ENCODE measurements around the gene LRBA. TPM values are rescaled to one million over a fixed set of nuclear protein-coding genes. Genes with fewer than 3 reads are reported as not detected.

LRBA gene
- total and polyA plus RNA-seq, 4 donors: 8.2 to 69.8 (median 32.8) TPM

- no peak for TF ChIP-seq CTCF (IDR thresholded peaks at IDR 0.05; ENCODE audit: low read depth, low read length, missing input control)
Measured at GRCh38 chr4:150862829-150863228, 152.3 kb downstream of the LRBA start (continued).

GRCh38 chr4:150859453-150859852 is 155.6 kb downstream of the LRBA start:
- H3K4me3 ChIP-seq (ENCODE audit: low read depth in 1 of 3, low read length in 3 of 3): no peak overlapping the region
- H3K27me3 ChIP-seq (ENCODE audit: control insufficient read depth in 4 of 4, insufficient read depth in 4 of 4, low read length in 3 of 4): no peaks in the 10 kb centered on the region
- no peaks in the 10 kb centered on the region for H3K9me3 ChIP-seq (ENCODE audit: control insufficient read depth in 4 of 4, low read length in 3 of 4)
- peaks cover 0 to 2% (median 0%) of the 10 kb centered on the region in 4 donors for H3K36me3 ChIP-seq (ENCODE audit: control insufficient read depth in 4 of 4, insufficient read depth in 3 of 4, low read depth in 1 of 4, low read length in 3 of 4)
- H3K27ac ChIP-seq (ENCODE audit: low read depth in 1 of 2, low read length in 2 of 2): no peak overlapping the region
- TF ChIP-seq GABPA (IDR thresholded peaks at IDR 0.05 in 1 of 2, conservative IDR thresholded peaks at IDR 0.05 in 1 of 2): no peak
- TF ChIP-seq RXRA (IDR thresholded peaks at IDR 0.05): no peak
- TF ChIP-seq YY1 (IDR thresholded peaks at IDR 0.05): no peak
- no peaks in the 10 kb centered on the region for H3K4me1 ChIP-seq (ENCODE audit: control insufficient read depth in 4 of 4, insufficient read depth in 4 of 4, low read length in 3 of 4)
- DNase-seq (ENCODE audit: low spot score): no peak
- no peak overlapping the region for H3K9ac ChIP-seq (ENCODE audit: low read depth in 1 of 2, low read length in 2 of 2)
- 27% methylated on average over 1 of the region's 1 CpG for WGBS

- Histone ChIP-seq H3K4me1 (ENCODE audit: control insufficient read depth in 4 of 4, insufficient read depth in 4 of 4, low read length in 3 of 4) (no peaks in the 10 kb centered on the region), H3K27me3 (ENCODE audit: control insufficient read depth in 4 of 4, insufficient read depth in 4 of 4, low read length in 3 of 4) (no peaks in the 10 kb centered on the region), H3K9me3 (ENCODE audit: control insufficient read depth in 4 of 4, low read length in 3 of 4) (no peaks in the 10 kb centered on the region), H3K27ac (ENCODE audit: low read depth in 1 of 2, low read length in 2 of 2) (no peak overlapping the region), H3K4me3 (ENCODE audit: low read depth in 1 of 3, low read length in 3 of 3) (no peak overlapping the region), H3K36me3 (ENCODE audit: control insufficient read depth in 4 of 4, insufficient read depth in 3 of 4, low read depth in 1 of 4, low read length in 3 of 4) (peaks cover 0 to 6% (median 2%) of the 10 kb centered on the region in 4 donors), H3K9ac (ENCODE audit: low read depth in 1 of 2, low read length in 2 of 2) (no peak overlapping the region)
- no peak for DNase-seq (ENCODE audit: low spot score)
- 100% methylated on average over 1 of the region's 1 CpG for WGBS
- no peak for TF ChIP-seq FOXA1 (IDR thresholded peaks at IDR 0.05)
- TF ChIP-seq RXRA (IDR thresholded peaks at IDR 0.05): no peak
Measured at GRCh38 chr4:150855981-150856510, 159.0 kb downstream of the LRBA start.

GRCh38 chr4:150854600-150854999 is 160.5 kb downstream of the LRBA start:
- Histone ChIP-seq H3K4me1 (ENCODE audit: control insufficient read depth in 4 of 4, insufficient read depth in 4 of 4, low read length in 3 of 4) (no peaks in the 10 kb centered on the region), H3K36me3 (ENCODE audit: control insufficient read depth in 4 of 4, insufficient read depth in 3 of 4, low read depth in 1 of 4, low read length in 3 of 4) (peaks cover 0 to 8% (median 4%) of the 10 kb centered on the region in 4 donors), H3K27me3 (ENCODE audit: control insufficient read depth in 4 of 4, insufficient read depth in 4 of 4, low read length in 3 of 4) (no peaks in the 10 kb centered on the region), H3K9me3 (ENCODE audit: control insufficient read depth in 4 of 4, low read length in 3 of 4) (no peaks in the 10 kb centered on the region), H3K27ac (ENCODE audit: low read depth in 1 of 2, low read length in 2 of 2) (no peak overlapping the region), H3K9ac (ENCODE audit: low read depth in 1 of 2, low read length in 2 of 2) (no peak overlapping the region), H3K4me3 (ENCODE audit: low read depth in 1 of 3, low read length in 3 of 3) (no peak overlapping the region)
- no peak for DNase-seq (ENCODE audit: low spot score)
- no peak for TF ChIP-seq CTCF (IDR thresholded peaks at IDR 0.05; ENCODE audit: low read depth, low read length, missing input control)
- TF ChIP-seq HNF4G (IDR thresholded peaks at IDR 0.05): no peak
- TF ChIP-seq YY1 (IDR thresholded peaks at IDR 0.05): no peak
- TF ChIP-seq FOXA2 (IDR thresholded peaks at IDR 0.05): no peak
- no peak for TF ChIP-seq JUND (IDR thresholded peaks at IDR 0.05)
- TF ChIP-seq ATF3 (IDR thresholded peaks at IDR 0.05): no peak
- TF ChIP-seq ZBTB33 (IDR thresholded peaks at IDR 0.05): no peak
- no peak for TF ChIP-seq GABPA (IDR thresholded peaks at IDR 0.05 in 1 of 2, conservative IDR thresholded peaks at IDR 0.05 in 1 of 2)
- no peak for TF ChIP-seq NR2F2 (IDR thresholded peaks at IDR 0.05)
- no peak for TF ChIP-seq RAD21 (IDR thresholded peaks at IDR 0.05)
- no peak for TF ChIP-seq SP1 (IDR thresholded peaks at IDR 0.05)
- WGBS: 97% methylated on average over 4 of the region's 4 CpGs

Data from liver (tissue), 9 donors.